GM06990 (cell line): ENCODE measurements around the gene LMX1A.
A peak's percentile ranks its signal among the peaks of the same experiment; 100 is the strongest.

Experiments
- DNase-seq: peaks from one replicate; pipeline ENCODE4 v3.0.0-alpha.2; 2011; ENCODE audit not compliant: insufficient read length; ENCODE audit errors: extremely low read depth
- H3K27me3 ChIP-seq: replicated peaks from 2 replicates; pipeline ENCODE4 v1.6.0; 2011; ENCODE audit warnings: low read length; ENCODE audit not compliant: control insufficient read depth, insufficient read depth
- H3K36me3 ChIP-seq: 2 replicates; pipeline ENCODE4 v1.5.1; 2011; ENCODE audit warnings: low read length; ENCODE audit not compliant: control insufficient read depth, insufficient read depth
- H3K4me3 ChIP-seq: replicated peaks from 2 replicates; pipeline ENCODE4 v1.5.1; 2011; ENCODE audit warnings: low read depth, mild to moderate bottlenecking, control low read depth, low read length
- TF ChIP-seq, protein P1 (sequence below): IDR thresholded peaks from 2 replicates; pipeline ENCODE4 v1.5.1; 2011; ENCODE audit warnings: low read length, control low read depth, mild to moderate bottlenecking, inconsistent platforms; ENCODE audit not compliant: insufficient read depth, poor library complexity, severe bottlenecking

The LMX1A gene

GRCh38 chr1:165355977-165356811, at the start of gene LMX1A:
LMX1A (minus strand) TSS chr1:165356715; CDS start chr1:165355559, 1,156 bp downstream.
- DNase-seq = no peak
- Histone ChIP-seq H3K36me3 (no peaks in the 10 kb centered on the region), H3K4me3 (no peak within 1 kb of the TSS), H3K27me3 (peaks cover 1% of the 10 kb centered on the region; the same call in 1 of the 2 replicates)
- TF ChIP-seq, protein P1, sequence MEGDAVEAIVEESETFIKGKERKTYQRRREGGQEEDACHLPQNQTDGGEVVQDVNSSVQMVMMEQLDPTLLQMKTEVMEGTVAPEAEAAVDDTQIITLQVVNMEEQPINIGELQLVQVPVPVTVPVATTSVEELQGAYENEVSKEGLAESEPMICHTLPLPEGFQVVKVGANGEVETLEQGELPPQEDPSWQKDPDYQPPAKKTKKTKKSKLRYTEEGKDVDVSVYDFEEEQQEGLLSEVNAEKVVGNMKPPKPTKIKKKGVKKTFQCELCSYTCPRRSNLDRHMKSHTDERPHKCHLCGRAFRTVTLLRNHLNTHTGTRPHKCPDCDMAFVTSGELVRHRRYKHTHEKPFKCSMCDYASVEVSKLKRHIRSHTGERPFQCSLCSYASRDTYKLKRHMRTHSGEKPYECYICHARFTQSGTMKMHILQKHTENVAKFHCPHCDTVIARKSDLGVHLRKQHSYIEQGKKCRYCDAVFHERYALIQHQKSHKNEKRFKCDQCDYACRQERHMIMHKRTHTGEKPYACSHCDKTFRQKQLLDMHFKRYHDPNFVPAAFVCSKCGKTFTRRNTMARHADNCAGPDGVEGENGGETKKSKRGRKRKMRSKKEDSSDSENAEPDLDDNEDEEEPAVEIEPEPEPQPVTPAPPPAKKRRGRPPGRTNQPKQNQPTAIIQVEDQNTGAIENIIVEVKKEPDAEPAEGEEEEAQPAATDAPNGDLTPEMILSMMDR = no peak

- H3K4me3 ChIP-seq = no peak overlapping the region
- TF ChIP-seq, protein P1 = peak; percentile 62
- DNase-seq = peak; percentile 12
Measured at GRCh38 chr1:165403835-165404482, 47.4 kb upstream of the LMX1A start.

GRCh38 chr1:165402517-165403111, 46.1 kb upstream of the LMX1A start:
- no peaks in the 10 kb centered on the region for H3K36me3 ChIP-seq
- H3K27me3 ChIP-seq = no peaks in the 10 kb centered on the region; the same call in 1 of the 2 replicates
- TF ChIP-seq, protein P1 = no peak
- no peak for DNase-seq
- H3K4me3 ChIP-seq = no peak overlapping the region

More at GRCh38 chr1:165403835-165404482, 47.4 kb upstream of the LMX1A start:
- no peaks in the 10 kb centered on the region for H3K36me3 ChIP-seq
- H3K27me3 ChIP-seq = no peaks in the 10 kb centered on the region; the same call in 1 of the 2 replicates

DNA sequence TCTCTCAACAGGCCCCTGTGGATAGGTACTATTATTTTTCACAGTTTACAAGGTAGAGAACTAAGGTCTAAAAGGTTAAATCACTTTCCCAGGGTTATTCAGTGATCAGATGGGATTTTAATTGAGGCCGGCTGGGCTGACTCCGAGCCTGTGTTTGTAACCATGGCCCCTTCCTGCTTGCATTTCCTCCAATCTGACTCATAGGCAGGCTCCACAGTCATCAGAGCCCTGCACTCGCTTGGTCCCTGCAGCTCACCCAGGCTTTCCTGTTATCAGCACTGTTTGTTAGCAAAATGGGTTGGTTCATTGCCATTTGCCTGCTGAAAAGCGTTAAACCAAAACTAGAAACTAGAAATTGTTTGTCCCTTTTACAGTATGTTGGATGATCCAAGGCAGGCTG, 41.4 kb upstream of the LMX1A start:
- TF ChIP-seq, protein P1 = no peak
- Histone ChIP-seq H3K27me3 (no peaks in the 10 kb centered on the region; the same call in 1 of the 2 replicates), H3K4me3 (no peak overlapping the region), H3K36me3 (no peaks in the 10 kb centered on the region)
- DNase-seq = no peak

GRCh38 chr1:165395901-165396300, 39.4 kb upstream of the LMX1A start:
- TF ChIP-seq, protein P1 = no peak
- Histone ChIP-seq H3K36me3 (no peaks in the 10 kb centered on the region), H3K27me3 (no peaks in the 10 kb centered on the region; the same call in 1 of the 2 replicates), H3K4me3 (no peak overlapping the region)
- no peak for DNase-seq
